Heart left ventricle (tissue), 13 donors: ENCODE measurements around the gene PDE5A.

Experiments used
- CTCF ChIP-seq, 12 donors: fragments of 200-600 bp; sonication (generic) in 4 of 12; IDR thresholded peaks; one replicate each; pipeline versions ENCODE4 v1.5.0 to v1.8.0; 2018 to 2022; ENCODE audit warnings: antibody characterized with exemption in 12 of 12, mild to moderate bottlenecking in 5 of 12
- POLR2A ChIP-seq, 2 donors: fragments of 450-650 bp; IDR thresholded peaks; one replicate each; pipeline ENCODE4 v1.6.1; 2017; ENCODE audit warnings: antibody characterized with exemption in 2 of 2, mild to moderate bottlenecking in 2 of 2, moderate library complexity in 2 of 2
- donor health status: ischemic (EF 13 %, LVEDD 7.1; RV severe dilation, severe dysfunction).
- donor health status: DM: no; HTN: yes; CAD: no.
- donor health status: DM: no; HTN: no; CAD: no.
- donor health status: ischemic (EF 25% LVEDD 6.9; RV normal size, moderate dysfunction).
- donor health status: ischemic (EF 25% LVEDD 5.7; RV mildly dilated, moderate dysfunction).
- donor health status: ischemic (EF 35%, LVEDD 5.7; RV mildly dilated, moderate dysfunction).
- donor health status: nonischemic (EF 11% LVEDD 7.7; RV severe dilation, severe dysfunction).
- donor health status: DM: yes; HTN: yes; CAD: no.
- donor health status: PGD.
- donor health status: ischemic (EF 29% LVEDD 5.4; RV normal size, mild dysfunction).
- donor health status: nonischemic (EF 23%, LVEDD 6.1; RV moderate dilation, normal function).

DNA sequence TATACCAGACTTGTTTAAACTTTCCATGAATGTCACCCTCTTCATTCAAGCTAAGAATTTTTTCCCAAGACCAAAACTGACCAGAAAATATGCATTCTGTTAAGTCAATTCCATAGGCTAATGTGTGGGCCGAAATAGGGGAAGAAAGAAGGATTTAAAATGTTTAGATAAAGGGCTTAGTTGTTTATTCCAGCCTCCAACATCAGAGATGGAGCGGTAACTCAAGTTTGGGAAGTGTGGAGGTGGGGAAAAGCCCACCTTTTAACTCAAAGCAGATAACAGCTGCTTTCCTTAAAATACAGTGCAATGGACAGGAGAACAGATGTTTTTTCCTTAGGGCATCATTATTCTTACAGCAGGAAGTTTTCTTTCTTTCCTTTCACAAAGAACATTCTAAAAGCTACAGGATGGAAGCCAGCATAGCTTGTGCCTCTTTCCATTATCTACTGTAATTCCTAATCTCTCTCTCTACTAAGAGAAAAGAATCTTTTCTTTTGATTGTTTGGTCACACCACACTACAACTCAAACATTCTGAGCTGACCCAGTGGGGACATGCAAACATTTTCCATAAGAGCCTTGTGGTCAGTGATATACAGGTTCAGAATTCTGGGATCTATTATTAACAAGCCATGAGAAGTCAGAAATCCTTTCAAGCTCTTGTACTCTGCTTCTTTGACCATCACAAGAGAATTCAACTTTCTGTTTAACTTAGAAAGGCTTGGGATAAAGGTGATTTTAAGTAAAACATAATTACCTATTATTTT lies 101.6 kb downstream of the PDE5A start:
- TF ChIP-seq POLR2A (IDR thresholded peaks at IDR 0.05) (no peak), CTCF (IDR thresholded peaks at IDR 0.05) (no peak)
